GM21737 (cell line): ENCODE measurements around the gene TMEM243.

Experiments used
- ATAC-seq: cut with Tn5 transposase; IDR thresholded peaks from one replicate; pipeline ENCODE4 v1.9.1; 2021; ENCODE audit warnings: mild to moderate bottlenecking, moderate library complexity; ENCODE audit not compliant: unreplicated experiment

TMEM243 gene

GRCh38 chr7:87170828-87171227 is 48.7 kb downstream of the TMEM243 start:
- no peak for ATAC-seq

GRCh38 chr7:87164433-87164832 is 55.1 kb downstream of the TMEM243 start:
- ATAC-seq = no peak

DNA sequence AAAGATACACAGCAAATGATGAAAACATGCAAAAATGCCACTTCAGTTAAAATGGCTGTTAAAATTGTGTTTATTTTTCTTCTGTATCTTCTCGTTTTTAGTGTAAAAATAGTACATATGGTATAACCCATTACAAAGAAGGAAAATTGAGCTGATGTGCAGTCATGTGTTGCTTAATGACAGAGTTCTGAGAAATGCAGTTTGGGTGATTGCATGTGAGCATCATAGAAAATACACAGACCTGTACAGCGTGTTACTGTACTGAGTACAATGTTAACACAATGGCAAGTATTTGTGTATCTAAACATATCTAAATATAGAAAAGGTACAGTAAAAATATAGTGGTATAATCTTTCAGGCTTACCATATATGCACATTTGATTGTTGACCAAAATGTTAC is 60.0 kb downstream of the TMEM243 start:
- no peak for ATAC-seq

GRCh38 chr7:87156709-87157108 is 62.8 kb downstream of the TMEM243 start:
- no peak for ATAC-seq

DNA sequence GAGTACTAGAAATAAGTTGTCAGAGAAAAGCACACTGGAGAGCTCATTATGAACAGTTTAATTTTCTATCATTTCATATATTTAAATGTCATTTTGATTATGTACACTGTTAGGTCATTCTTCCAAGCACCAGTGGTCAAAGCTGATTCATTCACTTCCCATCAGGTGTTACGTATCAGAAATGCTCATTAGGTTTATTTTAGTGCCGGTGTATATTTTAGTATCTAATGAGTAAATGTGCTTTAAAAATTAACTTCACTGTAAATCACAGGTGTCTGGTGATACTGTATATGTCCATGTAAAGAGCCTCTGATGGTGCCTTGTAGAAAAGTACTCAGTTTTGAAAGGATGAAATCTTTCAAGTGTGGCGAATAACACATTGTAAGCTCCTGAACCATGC is 63.7 kb downstream of the TMEM243 start:
- ATAC-seq = no peak

GRCh38 chr7:87154569-87154968 is 65.0 kb downstream of the TMEM243 start:
- ATAC-seq = no peak

GRCh38 chr7:87154166-87154565 is 65.4 kb downstream of the TMEM243 start:
- ATAC-seq = no peak

- ATAC-seq = peak; percentile 15
These were observed 66.5 kb downstream of the TMEM243 start for GRCh38 chr7:87152897-87153641.

GRCh38 chr7:87152112-87152896 is 67.2 kb downstream of the TMEM243 start, which contains the start of gene DMTF1:
DMTF1 (plus strand) TSS chr7:87152453; CDS start chr7:87164942, 12,489 bp downstream.
- ATAC-seq = peak; percentile 85

- ATAC-seq = peak; percentile 30
These were observed 67.8 kb downstream of the TMEM243 start for GRCh38 chr7:87151729-87152111.

DNA sequence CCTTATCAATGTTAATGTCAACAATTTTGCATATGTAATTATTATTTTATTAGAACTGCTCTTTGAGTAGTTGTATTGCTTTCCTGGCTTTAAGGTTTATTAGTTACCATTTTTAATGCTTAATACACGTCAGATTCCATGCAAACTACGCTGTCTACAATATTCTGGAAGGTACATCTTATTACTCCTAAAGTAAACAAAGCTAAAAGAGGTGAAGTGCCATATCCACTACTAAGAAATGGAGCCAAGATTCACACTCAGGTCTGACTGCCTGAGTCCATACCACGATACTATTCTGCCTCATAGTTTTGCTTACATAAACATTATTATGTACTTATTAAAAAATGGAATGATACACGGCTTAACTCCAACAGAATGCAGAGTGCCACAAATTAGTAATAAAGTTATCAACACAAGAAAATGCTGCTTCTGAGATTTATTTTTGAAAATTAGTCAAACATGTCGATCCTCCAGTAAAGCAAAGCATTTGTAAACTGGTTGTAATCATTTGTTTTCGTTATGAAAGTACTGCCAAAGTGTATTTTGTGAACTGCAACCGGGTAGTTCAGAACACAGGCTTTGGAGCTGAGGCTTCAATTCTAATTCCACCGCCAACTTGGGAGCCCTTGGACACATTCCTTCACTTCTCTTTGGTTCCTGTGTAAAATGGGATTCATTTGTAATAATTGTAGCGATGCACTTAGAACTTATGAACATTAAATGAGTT is 68.4 kb downstream of the TMEM243 start:
- no peak for ATAC-seq

GRCh38 chr7:87148332-87148955 is 71.1 kb downstream of the TMEM243 start:
- ATAC-seq = no peak

- ATAC-seq = no peak
These were observed 72.0 kb downstream of the TMEM243 start for GRCh38 chr7:87147500-87147899.

- no peak for ATAC-seq
These were observed 72.7 kb downstream of the TMEM243 start for GRCh38 chr7:87146740-87147386.
